Activated CD4-positive, alpha-beta T cell treated with anti-CD3 and anti-CD28 coated beads, Interleukin-2, amount 50 U/mL, for 48 hours (primary cell): ENCODE results near the gene RPS8.
"Not testable (repeated sequence)": the region's sequence is repeated elsewhere in the genome, so short reads cannot be mapped to it uniquely, and the experiment has no call there.

Experiments used
- DNase-seq, 2 experiments: peaks; one replicate each; pipeline ENCODE4 v3.0.0-alpha.2; 2020

Gene RPS8

GRCh38 chr1:44803312-44804095, 28.2 kb downstream of the RPS8 start:
- no peak for DNase-seq

GRCh38 chr1:44805311-44806024, 30.1 kb downstream of the RPS8 start:
- DNase-seq = no peak

- DNase-seq = no peak
These were observed 30.8 kb downstream of the RPS8 start for GRCh38 chr1:44806025-44806703.

DNA sequence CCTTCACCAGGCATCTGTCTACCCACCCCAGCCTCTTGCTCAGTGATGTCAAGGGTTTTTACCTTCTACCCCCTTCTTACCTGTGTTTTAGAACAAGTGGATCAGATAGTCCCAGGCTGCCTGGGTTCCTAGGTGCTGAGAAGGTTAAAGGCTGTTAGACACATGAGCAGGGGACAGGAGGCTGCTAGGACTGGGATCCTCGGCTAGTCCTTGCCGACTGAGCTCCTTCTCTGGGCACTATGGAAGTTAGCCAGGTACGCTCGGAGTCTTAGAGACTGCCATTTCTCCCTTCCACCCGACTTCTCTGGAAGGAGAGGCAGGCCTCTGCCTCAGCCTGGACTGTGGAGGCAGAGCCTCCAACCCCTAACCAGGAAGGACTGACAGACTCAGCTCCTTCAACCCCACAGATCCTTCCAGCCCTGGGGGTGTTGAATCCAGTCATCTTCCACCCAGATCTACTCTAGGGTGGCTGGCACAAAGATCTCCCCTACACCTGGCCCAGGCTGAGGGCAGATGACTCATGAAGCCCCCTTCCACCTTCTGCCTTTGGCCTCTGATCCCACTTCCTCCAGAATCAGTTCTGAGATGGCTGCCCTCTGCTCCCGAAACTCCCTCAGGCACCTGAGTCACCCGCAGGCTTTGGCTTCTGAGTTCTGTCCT, 31.5 kb downstream of the RPS8 start, which contains the start of gene DYNLT4:
Gene DYNLT4 (minus strand): TSS at position 648 of the 660 bp plus-strand sequence. CDS start 683 bp downstream, outside the sequence.
- DNase-seq = no peak

- peak; percentile 92 to 96 for DNase-seq
These were observed 32.2 kb downstream of the RPS8 start for GRCh38 chr1:44807364-44808062.

DNA sequence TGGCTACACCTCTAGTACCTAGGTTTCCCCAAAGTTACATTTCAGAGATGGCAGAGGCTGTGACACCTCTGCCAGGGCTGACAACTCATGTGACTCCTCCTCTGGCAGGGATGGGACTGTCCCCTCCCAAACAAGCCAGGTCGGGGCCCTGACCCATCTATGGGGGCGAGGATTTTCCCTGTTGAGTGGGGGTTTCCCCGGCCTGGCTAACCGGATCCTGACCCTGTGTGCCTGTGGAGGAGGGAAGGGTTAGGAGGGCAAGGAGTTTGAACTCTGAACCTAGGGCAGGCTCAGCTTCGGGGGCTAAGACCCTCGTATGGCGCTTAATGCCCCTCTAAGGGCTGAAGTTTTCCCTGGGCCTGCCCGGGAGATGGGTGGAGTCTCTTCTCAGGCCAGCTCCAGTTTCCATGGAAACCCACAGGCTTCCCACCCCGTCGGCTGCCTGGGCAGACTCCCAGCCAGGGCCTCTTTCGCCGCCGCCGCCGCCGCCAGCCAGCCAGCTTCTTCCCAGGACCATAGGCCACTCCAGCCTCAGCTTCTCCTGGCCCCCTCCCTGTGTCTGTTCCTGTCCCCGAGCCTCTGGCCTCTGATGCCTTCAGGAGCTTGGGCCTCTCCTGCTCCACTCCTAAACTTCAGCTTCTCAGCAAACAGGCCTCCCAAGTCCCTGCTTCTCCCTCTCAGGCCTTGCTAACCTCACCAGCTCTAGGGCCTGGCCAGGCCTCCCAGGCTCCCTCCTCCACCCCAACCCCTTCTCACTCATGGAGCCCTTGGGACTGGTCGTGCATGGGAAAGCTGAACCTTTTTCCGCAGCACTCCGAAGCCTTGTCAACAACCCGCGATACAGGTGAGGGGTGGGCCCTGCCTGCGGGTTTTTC, 33.0 kb downstream of the RPS8 start, which contains the start of gene BTBD19:
Gene BTBD19 (plus strand): TSS at position 461 of the 875 bp plus-strand sequence. CDS start 298 bp downstream, at position 759.
- DNase-seq = peak; percentile 89 to 91

GRCh38 chr1:44808938-44809917, 33.9 kb downstream of the RPS8 start:
- peak; percentile 88 to 93 for DNase-seq

DNA sequence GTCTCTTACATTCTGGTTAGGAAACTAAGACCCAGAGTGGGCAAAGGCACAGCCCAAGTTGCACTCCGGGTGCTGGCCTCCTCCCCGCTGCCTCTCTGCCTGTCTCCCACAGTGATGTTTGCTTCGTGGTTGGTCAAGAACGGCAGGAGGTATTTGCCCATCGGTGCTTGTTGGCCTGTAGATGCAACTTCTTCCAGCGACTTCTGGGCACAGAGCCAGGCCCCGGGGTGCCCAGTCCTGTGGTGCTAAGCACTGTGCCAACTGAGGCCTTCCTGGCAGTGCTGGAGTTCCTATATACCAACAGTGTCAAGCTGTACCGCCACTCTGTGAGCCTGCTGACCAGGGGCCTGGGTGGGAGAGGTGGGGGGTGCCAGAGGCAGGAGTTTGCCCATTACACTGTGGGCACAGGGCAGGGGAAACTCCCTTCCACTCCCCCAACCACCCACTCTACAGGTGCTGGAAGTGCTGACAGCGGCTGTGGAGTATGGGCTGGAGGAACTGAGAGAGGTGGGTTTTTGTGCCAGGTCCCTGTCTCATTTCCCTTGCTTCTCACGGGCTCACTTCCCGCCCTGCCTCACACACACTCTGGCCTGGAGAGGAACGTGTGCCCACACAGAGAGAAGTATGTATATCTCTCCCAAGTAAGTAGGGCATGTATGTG, 34.9 kb downstream of the RPS8 start:
- DNase-seq = peak; percentile 58 to 67

DNA sequence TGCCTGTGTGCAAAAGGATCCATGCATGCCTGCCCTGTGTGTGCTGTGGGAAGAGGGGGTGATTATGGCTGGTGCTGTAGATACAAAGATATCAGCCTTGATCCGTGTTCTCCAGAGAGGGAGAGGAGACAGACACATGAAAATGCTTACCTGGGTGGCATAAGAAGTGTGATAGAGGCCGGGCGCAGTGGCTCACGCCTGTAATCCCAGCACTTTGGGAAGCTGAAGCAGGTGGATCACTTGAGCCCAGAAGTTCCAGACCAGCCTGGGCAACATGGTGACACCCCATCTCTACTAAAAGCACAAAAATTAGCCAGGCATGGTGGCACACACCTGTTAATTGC, 35.4 kb downstream of the RPS8 start:
- DNase-seq = not testable (repeated sequence)

GRCh38 chr1:44811234-44811633, 35.9 kb downstream of the RPS8 start:
- DNase-seq = no peak

- DNase-seq = peak in 1 of 2 experiments; percentile 9
These were observed 37.6 kb downstream of the RPS8 start for GRCh38 chr1:44812822-44813543.

- not testable (repeated sequence) for DNase-seq
These were observed 40.6 kb downstream of the RPS8 start for GRCh38 chr1:44815926-44816325.

DNA sequence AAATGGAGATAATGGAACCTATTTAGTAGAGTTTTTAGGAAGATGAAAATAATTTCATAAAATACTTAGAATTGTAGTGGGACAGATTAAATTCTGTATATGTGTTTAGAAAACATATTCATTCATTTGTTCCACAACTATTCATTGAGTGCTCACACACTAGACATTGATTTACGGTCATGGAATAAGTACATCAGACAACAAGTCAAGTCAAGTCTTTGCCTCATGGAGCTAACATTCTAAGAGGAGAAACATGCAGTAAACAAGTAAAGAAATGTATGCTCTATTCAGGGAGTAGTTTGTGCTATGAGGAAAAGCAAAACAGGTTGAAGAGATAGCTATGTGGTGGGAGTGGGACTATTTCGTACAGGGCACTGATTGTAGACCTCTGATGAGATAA, 42.0 kb downstream of the RPS8 start:
- no peak for DNase-seq

DNA sequence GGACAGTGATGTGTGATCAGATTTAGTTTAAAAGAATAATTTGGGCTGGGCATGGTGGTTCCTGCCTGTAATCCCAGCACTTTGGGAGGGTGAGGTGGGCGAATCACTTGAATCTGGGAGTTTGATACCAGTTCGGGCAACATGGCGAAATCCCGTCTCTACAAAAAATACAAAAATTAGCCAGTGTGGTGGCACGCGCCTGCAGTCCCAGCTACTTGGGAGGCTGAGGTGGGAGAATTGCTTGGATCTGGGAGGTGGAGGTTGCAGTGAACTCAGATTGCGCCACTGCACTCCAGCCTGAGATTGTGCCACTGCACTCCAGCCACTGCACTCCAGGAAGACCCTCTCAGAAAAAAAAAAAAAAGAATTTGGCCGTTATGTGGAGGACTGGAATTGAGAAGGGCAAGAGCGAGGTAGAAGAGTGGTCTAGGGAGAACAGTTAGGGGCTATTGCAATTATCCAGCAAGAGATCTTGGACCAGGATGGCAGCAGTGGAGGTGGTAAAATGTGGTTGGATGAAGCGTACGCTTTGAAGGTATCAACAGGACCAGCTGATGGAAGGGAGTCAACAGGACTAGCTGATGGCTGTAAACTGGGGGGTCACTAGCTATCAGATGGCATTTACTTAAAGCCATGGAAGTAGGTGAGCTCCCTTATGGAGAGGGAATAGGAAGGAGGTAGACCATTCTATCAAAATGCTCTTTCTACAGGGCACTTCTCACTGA, 42.6 kb downstream of the RPS8 start:
- no peak for DNase-seq

- no peak for DNase-seq
These were observed 43.9 kb downstream of the RPS8 start for GRCh38 chr1:44819196-44819607.

GRCh38 chr1:44819608-44820327, 44.4 kb downstream of the RPS8 start:
- DNase-seq = peak; percentile 82 to 90
